DND-41 (cell line): ENCODE results near the gene RIN3.

Experiments
- ATAC-seq: fragments of 200-7000 bp; cut with Tn5 transposase; 3 replicates; pipeline ENCODE4 v1.9.1; 2021; ENCODE audit warnings: low read depth; ENCODE audit not compliant: insufficient read depth
- DNase-seq: peaks from one replicate; pipeline ENCODE4 v3.0.0-alpha.2; 2020
- H2AFZ ChIP-seq: 2 replicates; pipeline ENCODE4 v1.6.0; 2012; ENCODE audit warnings: low read depth, low read length
- H3K27ac ChIP-seq: 2 replicates; pipeline ENCODE4 v1.5.1; 2012; ENCODE audit warnings: low read length, inconsistent platforms
- H3K27me3 ChIP-seq: fragments of 200-600 bp; sonication (generic); 2 replicates; pipeline ENCODE4 v1.6.0; 2012; ENCODE audit warnings: low read length, mild to moderate bottlenecking, inconsistent platforms; ENCODE audit not compliant: insufficient read depth, poor library complexity
- H3K36me3 ChIP-seq: 2 replicates; pipeline ENCODE4 v1.5.1; 2012; ENCODE audit warnings: low read length, inconsistent platforms; ENCODE audit not compliant: insufficient read depth
- H3K4me1 ChIP-seq: 2 replicates; pipeline ENCODE4 v1.5.1; 2012; ENCODE audit warnings: mild to moderate bottlenecking, low read length; ENCODE audit not compliant: insufficient read depth
- H3K4me2 ChIP-seq: 2 replicates; pipeline ENCODE4 v1.6.0; 2012; ENCODE audit warnings: mild to moderate bottlenecking, moderate library complexity, low read length, inconsistent platforms; ENCODE audit not compliant: insufficient read depth
- H3K4me3 ChIP-seq, 2 experiments: fragments of 200-600 bp in 1 of 2; shearing (Covaris generic) in 1 of 2; 2 replicates each; pipeline ENCODE4 v1.5.1; 2012 to 2016; ENCODE audit warnings: inconsistent platforms in 2 of 2, low read length in 2 of 2, mild to moderate bottlenecking in 2 of 2, low read depth in 1 of 2, moderate library complexity in 1 of 2
- H3K79me2 ChIP-seq: 2 replicates; pipeline ENCODE4 v1.6.0; 2012; ENCODE audit warnings: low read length, inconsistent platforms; ENCODE audit not compliant: insufficient read depth
- H3K9ac ChIP-seq: 2 replicates; pipeline ENCODE4 v1.6.0; 2012; ENCODE audit warnings: low read depth, mild to moderate bottlenecking, inconsistent platforms, low read length, moderate library complexity
- H3K9me3 ChIP-seq: 2 replicates; pipeline ENCODE4 v1.5.1; 2012; ENCODE audit warnings: low read length, moderate library complexity, mild to moderate bottlenecking, inconsistent platforms; ENCODE audit not compliant: insufficient read depth, severe bottlenecking
- H4K20me1 ChIP-seq: 2 replicates; pipeline ENCODE4 v1.6.0; 2012; ENCODE audit warnings: low read length; ENCODE audit not compliant: insufficient read depth
- EZH2 ChIP-seq: IDR thresholded peaks from 3 replicates; pipeline ENCODE4 v1.6.1; 2012; ENCODE audit warnings: borderline replicate concordance, low read depth, mild to moderate bottlenecking, moderate library complexity, low read length, inconsistent platforms; ENCODE audit not compliant: severe bottlenecking
- TF ChIP-seq, protein P1 (sequence below): IDR thresholded peaks from 2 replicates; pipeline ENCODE4 v1.5.1; 2012; ENCODE audit warnings: borderline replicate concordance, low read length, moderate library complexity, mild to moderate bottlenecking; ENCODE audit not compliant: poor library complexity, severe bottlenecking; ENCODE audit errors: extremely low read depth

Gene RIN3

DNA sequence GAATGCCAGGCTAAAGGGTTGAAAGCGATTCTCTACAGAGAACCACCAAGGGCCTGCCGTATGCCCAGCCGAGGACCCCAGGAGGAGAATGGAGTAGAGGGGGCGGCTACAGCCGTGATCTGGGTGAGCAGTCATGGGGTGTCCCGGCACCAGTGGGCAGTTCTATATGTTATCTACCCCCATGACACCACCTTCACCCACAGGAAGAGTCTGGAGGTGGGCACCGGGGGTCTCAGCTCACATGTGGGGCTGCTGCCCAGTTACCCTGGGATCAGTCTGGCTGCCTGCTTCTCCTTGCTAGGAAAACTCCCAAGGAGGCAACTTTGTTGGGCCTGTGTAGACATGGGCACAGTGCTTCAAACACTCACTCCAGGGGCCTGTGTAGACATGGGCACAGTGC lies 135.5 kb downstream of the RIN3 start:
- no peak for ATAC-seq
- Histone ChIP-seq H3K4me1 (no peaks in the 10 kb centered on the region), H3K4me3 (no peak overlapping the region), H4K20me1 (no peaks in the 10 kb centered on the region), H3K9ac (no peak overlapping the region), H3K27me3 (no peaks in the 10 kb centered on the region), H3K4me2 (no peak overlapping the region), H3K36me3 (no peaks in the 10 kb centered on the region), H3K79me2 (no peaks in the 10 kb centered on the region), H2AFZ (no peak overlapping the region), H3K9me3 (no peaks in the 10 kb centered on the region), H3K27ac (no peak overlapping the region)
- TF ChIP-seq EZH2: no peak
- TF ChIP-seq, protein P1, sequence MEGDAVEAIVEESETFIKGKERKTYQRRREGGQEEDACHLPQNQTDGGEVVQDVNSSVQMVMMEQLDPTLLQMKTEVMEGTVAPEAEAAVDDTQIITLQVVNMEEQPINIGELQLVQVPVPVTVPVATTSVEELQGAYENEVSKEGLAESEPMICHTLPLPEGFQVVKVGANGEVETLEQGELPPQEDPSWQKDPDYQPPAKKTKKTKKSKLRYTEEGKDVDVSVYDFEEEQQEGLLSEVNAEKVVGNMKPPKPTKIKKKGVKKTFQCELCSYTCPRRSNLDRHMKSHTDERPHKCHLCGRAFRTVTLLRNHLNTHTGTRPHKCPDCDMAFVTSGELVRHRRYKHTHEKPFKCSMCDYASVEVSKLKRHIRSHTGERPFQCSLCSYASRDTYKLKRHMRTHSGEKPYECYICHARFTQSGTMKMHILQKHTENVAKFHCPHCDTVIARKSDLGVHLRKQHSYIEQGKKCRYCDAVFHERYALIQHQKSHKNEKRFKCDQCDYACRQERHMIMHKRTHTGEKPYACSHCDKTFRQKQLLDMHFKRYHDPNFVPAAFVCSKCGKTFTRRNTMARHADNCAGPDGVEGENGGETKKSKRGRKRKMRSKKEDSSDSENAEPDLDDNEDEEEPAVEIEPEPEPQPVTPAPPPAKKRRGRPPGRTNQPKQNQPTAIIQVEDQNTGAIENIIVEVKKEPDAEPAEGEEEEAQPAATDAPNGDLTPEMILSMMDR: no peak
- DNase-seq: no peak

DNA sequence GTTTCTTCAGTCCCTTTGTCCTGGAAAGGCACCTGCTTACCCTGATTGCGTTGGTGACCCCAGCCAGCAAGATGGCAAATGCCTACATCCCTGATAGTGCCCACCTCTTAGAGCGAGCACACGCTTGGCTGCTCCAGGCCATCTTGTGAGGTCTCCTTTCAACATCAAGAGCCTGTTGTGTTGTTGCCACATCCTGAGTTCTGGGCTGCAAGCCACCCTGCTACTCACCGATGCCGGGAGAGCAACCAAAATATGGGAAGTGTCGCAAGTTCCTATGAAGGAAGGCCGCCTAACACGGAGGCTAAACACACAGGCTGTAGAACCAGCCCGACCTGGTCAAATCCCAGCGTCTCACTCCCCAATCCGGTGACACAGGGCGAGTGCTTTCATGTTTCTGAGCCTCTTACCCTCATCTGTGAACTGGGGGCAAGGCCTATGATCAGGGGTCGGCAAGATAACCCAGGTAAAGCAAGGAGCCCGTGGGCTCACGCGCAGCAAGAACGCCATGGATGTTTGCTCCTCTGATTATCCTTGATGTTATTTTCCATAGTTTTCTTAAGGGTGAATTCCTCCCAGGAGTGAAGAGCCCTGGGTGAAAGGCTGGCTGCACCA lies 136.5 kb downstream of the RIN3 start:
- no peak for ATAC-seq
- Histone ChIP-seq H4K20me1 (no peaks in the 10 kb centered on the region), H3K79me2 (no peaks in the 10 kb centered on the region), H3K27me3 (no peaks in the 10 kb centered on the region), H3K4me1 (no peaks in the 10 kb centered on the region), H3K27ac (no peak overlapping the region), H3K9me3 (no peaks in the 10 kb centered on the region), H3K36me3 (no peaks in the 10 kb centered on the region), H3K4me2 (no peak overlapping the region), H2AFZ (no peak overlapping the region), H3K9ac (no peak overlapping the region), H3K4me3 (no peak overlapping the region)
- no peak for TF ChIP-seq EZH2
- TF ChIP-seq, protein P1: no peak
- DNase-seq: no peak

DNA sequence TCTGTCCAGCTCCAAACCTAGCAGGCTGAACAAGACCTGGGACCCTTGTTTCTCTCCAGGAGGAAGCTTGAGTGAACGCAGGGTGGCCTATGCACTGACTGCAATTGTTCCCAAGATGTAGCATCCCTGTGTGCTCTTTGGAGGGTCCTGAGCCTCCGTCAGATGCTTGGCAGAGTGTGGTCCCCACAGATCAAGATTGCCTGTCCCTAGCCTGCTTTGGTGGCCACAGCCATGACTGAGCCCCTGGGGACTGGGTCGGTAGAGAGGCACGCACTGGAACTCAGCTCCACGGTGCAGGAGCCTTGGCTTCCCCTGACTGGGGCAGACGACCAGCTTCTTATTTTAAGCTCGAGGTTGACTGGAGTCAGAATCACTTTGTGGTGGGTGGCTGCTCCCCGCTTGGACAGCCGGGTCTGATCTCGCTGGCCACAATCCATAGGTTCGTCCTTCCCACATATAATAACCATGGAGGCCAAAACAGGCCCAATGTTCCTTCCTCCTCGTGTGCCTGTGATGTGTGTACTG lies 137.1 kb downstream of the RIN3 start:
- Histone ChIP-seq H3K27me3 (no peaks in the 10 kb centered on the region), H3K36me3 (no peaks in the 10 kb centered on the region), H3K27ac (no peak overlapping the region), H3K4me3 (no peak overlapping the region), H2AFZ (no peak overlapping the region), H3K4me2 (no peak overlapping the region), H3K79me2 (no peaks in the 10 kb centered on the region), H3K9me3 (no peaks in the 10 kb centered on the region), H3K9ac (no peak overlapping the region), H4K20me1 (no peaks in the 10 kb centered on the region), H3K4me1 (no peaks in the 10 kb centered on the region)
- no peak for DNase-seq
- ATAC-seq: no peak
- TF ChIP-seq, protein P1: no peak
- TF ChIP-seq EZH2: no peak
